Brain microvascular endothelial cell (primary cell): Measurements from ENCODE around the gene EXOC6.

ENCODE experiments used
- DNase-seq: peaks from one replicate; pipeline ENCODE4 v3.0.0-alpha.2; 2020
- H3K27ac ChIP-seq: fragments of 250-450 bp; sonication (Bioruptor Pico); 2 replicates; pipeline ENCODE4 v1.5.1; 2020; ENCODE audit warnings: mild to moderate bottlenecking, moderate library complexity
- H3K27me3 ChIP-seq: fragments of 250-450 bp; sonication (Bioruptor Pico); replicated peaks from 2 replicates; pipeline ENCODE4 v1.5.1; 2020; ENCODE audit warnings: mild to moderate bottlenecking
- H3K36me3 ChIP-seq: fragments of 250-450 bp; sonication (Bioruptor Pico); replicated peaks from 2 replicates; pipeline ENCODE4 v1.5.1; 2020; ENCODE audit warnings: mild to moderate bottlenecking
- H3K4me3 ChIP-seq: 2 replicates; pipeline ENCODE4 v1.5.1; 2011; ENCODE audit warnings: low read depth, mild to moderate bottlenecking, control low read depth, low read length, moderate library complexity
- in situ Hi-C: cut with HindIII; loops from 2 replicates; pipeline ENCODE4 v1.10.0; 2017; ENCODE audit warnings: low sequenced_read_pairs, low pct_ligation_motif_present
- TF ChIP-seq, protein P1 (sequence below): IDR thresholded peaks from 2 replicates; pipeline ENCODE4 v1.5.1; 2011; ENCODE audit warnings: low read depth, mild to moderate bottlenecking, moderate library complexity, low read length, control low read depth, inconsistent platforms; ENCODE audit errors: missing control alignments

EXOC6 gene

DNA sequence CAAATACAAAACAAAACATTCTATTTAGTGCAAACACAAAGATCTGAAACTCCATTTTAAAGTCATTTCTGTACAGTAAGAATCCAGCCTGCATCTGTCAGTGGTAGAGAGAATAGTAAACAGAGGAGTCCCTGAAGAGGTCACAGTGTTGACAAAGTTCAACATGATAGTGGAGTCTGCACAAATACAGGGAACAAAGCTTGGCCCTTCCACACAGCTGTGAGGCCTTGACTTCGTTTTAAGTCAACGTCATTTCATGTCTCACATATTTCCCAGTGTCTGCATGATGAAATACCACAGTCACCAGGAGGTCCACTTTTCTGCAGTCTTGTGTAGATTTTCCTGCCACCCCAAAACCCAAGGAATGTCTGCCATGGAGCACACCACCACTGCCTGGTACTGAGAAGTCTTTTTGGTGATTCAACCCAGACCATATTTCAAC, 258.3 kb downstream of the EXOC6 start:
- TF ChIP-seq, protein P1, sequence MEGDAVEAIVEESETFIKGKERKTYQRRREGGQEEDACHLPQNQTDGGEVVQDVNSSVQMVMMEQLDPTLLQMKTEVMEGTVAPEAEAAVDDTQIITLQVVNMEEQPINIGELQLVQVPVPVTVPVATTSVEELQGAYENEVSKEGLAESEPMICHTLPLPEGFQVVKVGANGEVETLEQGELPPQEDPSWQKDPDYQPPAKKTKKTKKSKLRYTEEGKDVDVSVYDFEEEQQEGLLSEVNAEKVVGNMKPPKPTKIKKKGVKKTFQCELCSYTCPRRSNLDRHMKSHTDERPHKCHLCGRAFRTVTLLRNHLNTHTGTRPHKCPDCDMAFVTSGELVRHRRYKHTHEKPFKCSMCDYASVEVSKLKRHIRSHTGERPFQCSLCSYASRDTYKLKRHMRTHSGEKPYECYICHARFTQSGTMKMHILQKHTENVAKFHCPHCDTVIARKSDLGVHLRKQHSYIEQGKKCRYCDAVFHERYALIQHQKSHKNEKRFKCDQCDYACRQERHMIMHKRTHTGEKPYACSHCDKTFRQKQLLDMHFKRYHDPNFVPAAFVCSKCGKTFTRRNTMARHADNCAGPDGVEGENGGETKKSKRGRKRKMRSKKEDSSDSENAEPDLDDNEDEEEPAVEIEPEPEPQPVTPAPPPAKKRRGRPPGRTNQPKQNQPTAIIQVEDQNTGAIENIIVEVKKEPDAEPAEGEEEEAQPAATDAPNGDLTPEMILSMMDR: no peak
- DNase-seq: peak; percentile 67
- Histone ChIP-seq H3K4me3 (no peak overlapping the region), H3K36me3 (no peaks in the 10 kb centered on the region), H3K27me3 (no peaks in the 10 kb centered on the region), H3K27ac (no peak overlapping the region)
- in situ Hi-C loops: loop anchor here (25.0 kb wide), 1 partner anchor 181 kb away; no protein-coding TSS in a partner anchor
